HepG2 (cell line): ENCODE data around the gene MRM2. TPM values are rescaled to one million over a fixed set of nuclear protein-coding genes. Genes with fewer than 3 reads are reported as not detected.

Source experiments
- AHDC1 ChIP-seq: sonication (generic); formaldehyde crosslinking; IDR thresholded peaks from 2 replicates; pipeline ENCODE4 v1.5.1; 2020; ENCODE audit warnings: mild to moderate bottlenecking, missing genetic modification reagents, borderline replicate concordance
- ATF7-NPFF ChIP-seq: sonication (generic); formaldehyde crosslinking; IDR thresholded peaks from 2 replicates; pipeline ENCODE4 v1.8.1; 2023; ENCODE audit warnings: mild to moderate bottlenecking, low read depth, missing genetic modification reagents, moderate library complexity
- CHCHD3 ChIP-seq: sonication (generic); formaldehyde crosslinking; IDR thresholded peaks from 2 replicates; pipeline ENCODE4 v1.8.0; 2022; ENCODE audit warnings: mild to moderate bottlenecking, missing genetic modification reagents, moderate library complexity
- ELF4 ChIP-seq: sonication (generic); formaldehyde crosslinking; IDR thresholded peaks from 2 replicates; pipeline ENCODE4 v1.5.0; 2020; ENCODE audit warnings: missing genetic modification reagents, mild to moderate bottlenecking, moderate library complexity, borderline replicate concordance
- MTF1 ChIP-seq: sonication (generic); formaldehyde crosslinking; IDR thresholded peaks from 2 replicates; pipeline ENCODE4 v1.5.0; 2020; ENCODE audit warnings: missing genetic modification reagents
- SMAD1 ChIP-seq: sonication (generic); formaldehyde crosslinking; IDR thresholded peaks from 2 replicates; pipeline ENCODE4 v1.4.0; 2020; ENCODE audit warnings: missing genetic modification reagents, low read depth, mild to moderate bottlenecking, borderline replicate concordance
- STAT6 ChIP-seq: sonication (generic); formaldehyde crosslinking; IDR thresholded peaks from 2 replicates; pipeline ENCODE4 v1.4.0; 2020; ENCODE audit warnings: missing genetic modification reagents, mild to moderate bottlenecking, borderline replicate concordance
- TRIM24 ChIP-seq: sonication (generic); formaldehyde crosslinking; IDR thresholded peaks from 2 replicates; pipeline ENCODE4 v1.8.0; 2022; ENCODE audit warnings: mild to moderate bottlenecking, missing genetic modification reagents
- ZGPAT ChIP-seq: IDR thresholded peaks from 2 replicates; pipeline ENCODE4 v1.6.1; 2016; ENCODE audit warnings: mild to moderate bottlenecking
- ZNF225 ChIP-seq: sonication (generic); formaldehyde crosslinking; IDR thresholded peaks from 2 replicates; pipeline ENCODE4 v1.4.0; 2020; ENCODE audit warnings: mild to moderate bottlenecking, missing genetic modification reagents
- ZNF354B ChIP-seq: sonication (generic); formaldehyde crosslinking; IDR thresholded peaks from 2 replicates; pipeline ENCODE4 v1.8.0; 2022; ENCODE audit warnings: mild to moderate bottlenecking, missing genetic modification reagents
- ZNF567 ChIP-seq: sonication (generic); formaldehyde crosslinking; IDR thresholded peaks from 2 replicates; pipeline ENCODE4 v1.8.1; 2023; ENCODE audit warnings: mild to moderate bottlenecking, missing genetic modification reagents, borderline replicate concordance
- ZNF574 ChIP-seq: sonication (generic); formaldehyde crosslinking; IDR thresholded peaks from 2 replicates; pipeline ENCODE4 v1.4.0; 2020; ENCODE audit warnings: missing genetic modification reagents
- ZNF747 ChIP-seq: sonication (generic); formaldehyde crosslinking; IDR thresholded peaks from 2 replicates; pipeline ENCODE4 v1.8.1; 2023; ENCODE audit warnings: missing genetic modification reagents, mild to moderate bottlenecking, borderline replicate concordance
- ZNF891 ChIP-seq: sonication (generic); formaldehyde crosslinking; IDR thresholded peaks from 2 replicates; pipeline ENCODE4 v1.5.0; 2020; ENCODE audit warnings: mild to moderate bottlenecking, missing genetic modification reagents
- polyA plus RNA-seq, 8 experiments: library from polyadenylated mRNA; depleted of rRNA in 3 of 8; stranded (reverse) in 7 of 8; unstranded in 1 of 8; fragments of >200 nt; fragmentation: Illumina TruSeq in 4 of 8; extraction: Trizol in 4 of 8; gene quantifications; 2 replicates each; pipeline versions ENCODE4 v1.2.1 to v1.2.3, GENCODE V29; 2011 to 2016; ENCODE audit warnings: low read depth in 4 of 8, missing spikeins in 1 of 8, mixed read lengths in 1 of 8; ENCODE audit not compliant: insufficient read depth in 1 of 8
- total RNA-seq, 5 experiments: library from RNA; depleted of rRNA; stranded (reverse); fragments of >200 nt; fragmentation: Illumina TruSeq; extraction: Trizol; gene quantifications; 2 replicates each; pipeline ENCODE4 v1.2.3, GENCODE V29; 2016; ENCODE audit warnings: low read depth in 1 of 5

The MRM2 gene
- total and polyA plus RNA-seq, 2 of the 13 experiments (the other 11 are each of a cell fraction or from before 2014, with no cell fraction given): 13.2 to 34.2 TPM

- TF ChIP-seq ZGPAT (CRISPR knock-in tag) (peak; percentile 57), TRIM24 (CRISPR knock-in tag) (no peak), ZNF567 (no peak), STAT6 (CRISPR knock-in tag) (no peak; the same call in 1 of the 2 replicates), ZNF354B (CRISPR knock-in tag) (no peak), AHDC1 (CRISPR knock-in tag) (no peak), ATF7-NPFF (peak; percentile 66; the same call in 1 of the 2 replicates), ELF4 (no peak), ZNF891 (CRISPR knock-in tag) (0 out of 2 replicates have a peak, but pooled peaks have one; percentile 44), SMAD1 (CRISPR knock-in tag) (peak; percentile 49; the same call in 1 of the 2 replicates), ZNF225 (CRISPR knock-in tag) (0 out of 2 replicates have a peak, but pooled peaks have one; percentile 21), ZNF747 (CRISPR knock-in tag) (peak; percentile 80), ZNF574 (CRISPR knock-in tag) (peak; percentile 67; the same call in 1 of the 2 replicates), MTF1 (no peak), CHCHD3 (CRISPR knock-in tag) (no peak)
Measured at GRCh38 chr7:2232766-2233520, 9.1 kb downstream of the MRM2 start, which contains the start of gene MAD1L1 (continued).
